H1 (cell line): ENCODE results near the gene HDLBP. TPM values are rescaled to one million over a fixed set of nuclear protein-coding genes. Genes with fewer than 3 reads are reported as not detected.

ENCODE experiments used
- ASH2L ChIP-seq: fragments of 200-600, 300-600 bp; sonication (generic); IDR thresholded peaks from one replicate; pipeline ENCODE4 v1.7.1; 2017; ENCODE audit warnings: low read length
- GTF2F1 ChIP-seq: IDR thresholded peaks from 2 replicates; pipeline ENCODE4 v1.6.1; 2012; ENCODE audit warnings: low read depth, low read length, improper control_type of control experiment, borderline replicate concordance
- RNF2 ChIP-seq: fragments of 200-900, 300-1000 bp; sonication (generic); IDR thresholded peaks from 2 replicates; pipeline ENCODE4 v1.7.1; 2016; ENCODE audit warnings: borderline replicate concordance, low read depth, mild to moderate bottlenecking, antibody characterized with exemption, low read length; ENCODE audit not compliant: poor library complexity, severe bottlenecking; ENCODE audit errors: missing control alignments
- TCF12 ChIP-seq: IDR thresholded peaks from 2 replicates; pipeline ENCODE4 v1.6.1; 2011; ENCODE audit warnings: low read depth, mild to moderate bottlenecking, low read length
- polyA plus RNA-seq, 7 experiments: library from polyadenylated mRNA; depleted of rRNA in 3 of 7; stranded (reverse) in 5 of 7; unstranded in 2 of 7; fragments of >200 nt in 5 of 7; fragments of 200-250 nt in 2 of 7; gene quantifications; 1 replicate in 5 of 7; 2 replicates in 1 of 7; 4 replicates in 1 of 7; pipeline versions ENCODE4 v1.2.1 to v1.2.3, GENCODE V29; 2011 to 2013; ENCODE audit warnings: missing spikeins in 2 of 7, mixed read lengths in 2 of 7
- total RNA-seq: library from RNA; stranded (reverse); fragmentation: NEBNext Ultra II Directional; extraction: Animal tissue kit (Norgen Biotek cat#: 25700); gene quantifications from 2 replicates; pipeline ENCODE4 v1.2.1, GENCODE V29; 2021

HDLBP gene
- total and polyA plus RNA-seq, 2 of the 8 experiments (the other 6 are each of a cell fraction or from before 2014, with no cell fraction given) = 185 to 360 TPM

DNA sequence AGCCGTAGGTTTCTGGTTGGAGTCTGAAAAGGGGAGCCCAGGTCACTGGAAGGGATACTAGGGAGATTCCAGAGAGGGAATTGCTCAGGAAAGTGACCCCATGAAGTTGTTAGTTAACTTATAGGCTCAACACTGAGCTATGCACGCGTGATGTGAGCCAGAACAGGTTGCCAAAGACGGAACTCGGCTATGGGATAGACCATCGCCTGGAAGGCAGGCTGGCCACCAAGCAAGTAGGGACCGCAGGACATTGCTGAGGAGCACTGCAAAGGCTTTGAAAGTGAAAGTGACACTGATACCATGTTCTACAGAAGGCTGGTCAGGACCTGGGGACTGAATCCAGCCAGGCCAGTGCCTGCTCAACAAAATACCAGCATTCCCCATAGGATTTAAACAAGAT lies 48.0 kb upstream of the HDLBP start (continued):
- TF ChIP-seq RNF2 (no peak), TCF12 (no peak), ASH2L (no peak), GTF2F1 (no peak)
